Measurements from ENCODE around the gene PRKCA.

The PRKCA gene

GRCh38 chr17:66576473-66576872, 274.1 kb downstream of the PRKCA start:
- TF ChIP-seq USF1 (IDR thresholded peaks at IDR 0.05) (no peak), EP300 (IDR thresholded peaks at IDR 0.05; ENCODE audit: borderline replicate concordance) (no peak), MAX (IDR thresholded peaks at IDR 0.05) (no peak), NFIC (IDR thresholded peaks at IDR 0.05) (no peak), YY1 (IDR thresholded peaks at IDR 0.05; ENCODE audit: low read depth) (no peak), RAD21 (IDR thresholded peaks at IDR 0.05; ENCODE audit: low read depth) (no peak), EGR1 (IDR thresholded peaks at IDR 0.05) (no peak), TCF12 (IDR thresholded peaks at IDR 0.05; ENCODE audit: low read depth) (no peak), ZBTB7A (IDR thresholded peaks at IDR 0.05; ENCODE audit: low read depth) (no peak), FOXM1 (IDR thresholded peaks at IDR 0.05; ENCODE audit: borderline replicate concordance, low read depth) (no peak), TEAD4 (IDR thresholded peaks at IDR 0.05) (no peak), CEBPB (IDR thresholded peaks at IDR 0.05) (no peak), CREB1 (IDR thresholded peaks at IDR 0.05; ENCODE audit: low read depth) (no peak), REST (IDR thresholded peaks at IDR 0.05; ENCODE audit: low read depth) (no peak), TAF1 (IDR thresholded peaks at IDR 0.05; ENCODE audit: low read depth) (no peak)

DNA sequence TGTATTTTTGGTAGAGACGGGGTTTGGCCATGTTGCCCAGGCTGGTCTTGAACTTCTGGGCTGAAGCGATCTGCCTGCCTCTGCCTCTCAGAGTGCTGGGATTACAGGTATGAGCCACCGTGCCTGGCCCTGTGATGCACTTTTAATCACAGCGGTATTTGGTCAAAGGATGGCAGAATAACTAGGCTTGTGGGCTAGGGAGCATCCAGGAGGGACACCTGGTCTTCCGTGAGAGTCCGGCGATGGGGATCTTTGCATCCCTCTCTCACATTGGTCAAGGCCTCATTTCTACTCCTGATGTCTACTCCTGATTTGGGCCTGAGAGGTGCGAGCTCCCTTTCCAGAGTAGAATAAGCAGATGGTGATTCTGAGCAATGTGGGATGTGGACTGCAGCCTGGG, 274.6 kb downstream of the PRKCA start:
- TF ChIP-seq USF1 (IDR thresholded peaks at IDR 0.05) (no peak), NFIC (IDR thresholded peaks at IDR 0.05) (no peak), YY1 (IDR thresholded peaks at IDR 0.05; ENCODE audit: low read depth) (no peak), TEAD4 (IDR thresholded peaks at IDR 0.05) (no peak)

- no peak for TF ChIP-seq CREB1 (IDR thresholded peaks at IDR 0.05; ENCODE audit: low read depth)
- TF ChIP-seq TAF1 (IDR thresholded peaks at IDR 0.05; ENCODE audit: low read depth): no peak
- no peak for TF ChIP-seq CEBPB (IDR thresholded peaks at IDR 0.05)
- TF ChIP-seq EGR1 (IDR thresholded peaks at IDR 0.05): no peak
- no peak for TF ChIP-seq EP300 (IDR thresholded peaks at IDR 0.05; ENCODE audit: borderline replicate concordance)
- no peak for TF ChIP-seq ZBTB7A (IDR thresholded peaks at IDR 0.05; ENCODE audit: low read depth)
- no peak for TF ChIP-seq YY1 (IDR thresholded peaks at IDR 0.05; ENCODE audit: low read depth)
- TF ChIP-seq NFIC (IDR thresholded peaks at IDR 0.05): no peak
These were observed 276.5 kb downstream of the PRKCA start for GRCh38 chr17:66578781-66579489.

GRCh38 chr17:66579556-66579955, 277.1 kb downstream of the PRKCA start:
- no peak for TF ChIP-seq TEAD4 (IDR thresholded peaks at IDR 0.05)
- no peak for TF ChIP-seq RAD21 (IDR thresholded peaks at IDR 0.05; ENCODE audit: low read depth)
- no peak for TF ChIP-seq TAF1 (IDR thresholded peaks at IDR 0.05; ENCODE audit: low read depth)
- no peak for TF ChIP-seq USF1 (IDR thresholded peaks at IDR 0.05)
- TF ChIP-seq YY1 (IDR thresholded peaks at IDR 0.05; ENCODE audit: low read depth): no peak
- TF ChIP-seq TCF12 (IDR thresholded peaks at IDR 0.05; ENCODE audit: low read depth): no peak
- TF ChIP-seq CEBPB (IDR thresholded peaks at IDR 0.05): no peak
- TF ChIP-seq REST (IDR thresholded peaks at IDR 0.05; ENCODE audit: low read depth): no peak
- TF ChIP-seq EP300 (IDR thresholded peaks at IDR 0.05; ENCODE audit: borderline replicate concordance): no peak
- no peak for TF ChIP-seq MAX (IDR thresholded peaks at IDR 0.05)
- TF ChIP-seq EGR1 (IDR thresholded peaks at IDR 0.05): no peak
- TF ChIP-seq ZBTB7A (IDR thresholded peaks at IDR 0.05; ENCODE audit: low read depth): no peak
- no peak for TF ChIP-seq NFIC (IDR thresholded peaks at IDR 0.05)
- no peak for TF ChIP-seq FOXM1 (IDR thresholded peaks at IDR 0.05; ENCODE audit: borderline replicate concordance, low read depth)
- no peak for TF ChIP-seq CREB1 (IDR thresholded peaks at IDR 0.05; ENCODE audit: low read depth)

DNA sequence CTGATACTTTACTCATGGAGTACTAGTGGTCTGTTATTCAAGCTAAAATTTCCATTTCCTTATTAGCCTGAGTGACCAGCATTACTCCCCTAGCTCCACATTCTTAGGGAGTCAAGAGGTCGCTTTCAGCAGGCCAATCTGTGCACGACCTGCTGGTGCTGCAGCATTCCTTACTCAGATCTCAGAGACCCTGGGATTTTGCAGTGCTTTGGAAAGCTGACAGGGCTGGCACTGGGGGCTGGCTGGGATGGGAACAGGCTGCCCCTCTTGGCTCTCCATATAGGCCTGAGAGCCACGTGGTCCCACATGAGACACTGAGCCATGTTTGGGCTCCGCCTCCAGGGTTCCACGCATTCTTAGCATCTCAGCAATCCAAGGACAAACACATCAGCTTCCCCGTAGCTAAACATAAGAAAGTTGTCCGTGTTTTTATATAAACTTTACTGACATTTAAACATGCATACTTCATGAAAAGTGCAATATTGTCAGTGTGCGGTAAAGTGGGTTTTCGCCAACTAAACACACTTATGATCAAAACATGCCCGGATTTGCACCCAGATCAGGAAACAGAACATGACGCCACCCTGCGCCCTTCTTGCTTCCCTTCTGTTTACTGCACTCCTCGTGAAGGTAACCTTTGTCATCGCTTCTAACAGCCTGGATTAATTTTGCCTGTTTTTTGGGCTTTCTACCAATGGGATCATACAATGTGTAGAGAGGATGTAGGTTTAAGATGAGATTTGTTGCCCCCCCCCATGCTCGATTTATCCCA, 278.0 kb downstream of the PRKCA start:
- no peak for TF ChIP-seq NFIC (IDR thresholded peaks at IDR 0.05)
- TF ChIP-seq USF1 (IDR thresholded peaks at IDR 0.05): no peak
- no peak for TF ChIP-seq ZBTB7A (IDR thresholded peaks at IDR 0.05; ENCODE audit: low read depth)
- no peak for TF ChIP-seq CEBPB (IDR thresholded peaks at IDR 0.05)
- TF ChIP-seq FOXM1 (IDR thresholded peaks at IDR 0.05; ENCODE audit: borderline replicate concordance, low read depth): no peak
- TF ChIP-seq REST (IDR thresholded peaks at IDR 0.05; ENCODE audit: low read depth): no peak
- TF ChIP-seq TAF1 (IDR thresholded peaks at IDR 0.05; ENCODE audit: low read depth): no peak
- TF ChIP-seq EGR1 (IDR thresholded peaks at IDR 0.05): no peak
- no peak for TF ChIP-seq TEAD4 (IDR thresholded peaks at IDR 0.05)
- TF ChIP-seq MAX (IDR thresholded peaks at IDR 0.05): no peak
- TF ChIP-seq TCF12 (IDR thresholded peaks at IDR 0.05; ENCODE audit: low read depth): no peak
- no peak for TF ChIP-seq YY1 (IDR thresholded peaks at IDR 0.05; ENCODE audit: low read depth)
- no peak for TF ChIP-seq RAD21 (IDR thresholded peaks at IDR 0.05; ENCODE audit: low read depth)
- no peak for TF ChIP-seq CREB1 (IDR thresholded peaks at IDR 0.05; ENCODE audit: low read depth)
- no peak for TF ChIP-seq EP300 (IDR thresholded peaks at IDR 0.05; ENCODE audit: borderline replicate concordance)
